Neural progenitor cell (in vitro differentiated cells): ENCODE results near the gene CRHR1. TPM values are rescaled to one million over a fixed set of nuclear protein-coding genes. Genes with fewer than 3 reads are reported as not detected.
A peak's percentile ranks its signal among the peaks of the same experiment; 100 is the strongest.
"Not testable (repeated sequence)": the region's sequence is repeated elsewhere in the genome, so short reads cannot be mapped to it uniquely, and the experiment has no call there.

Experiments
- DNase-seq: peaks from one replicate; pipeline ENCODE4 v3.0.0-alpha.2; 2016; ENCODE audit warnings: low spot score
- H2AFZ ChIP-seq: fragments of 200-600 bp; sonication (generic); replicated peaks from 2 replicates; pipeline ENCODE4 v1.6.1; 2016; ENCODE audit warnings: antibody characterized with exemption
- H3F3A ChIP-seq: fragments of 200-600 bp; sonication (generic); 2 replicates; pipeline ENCODE4 v1.6.1; 2016; ENCODE audit warnings: antibody characterized with exemption, low read depth
- H3K27ac ChIP-seq: fragments of 200-600 bp; sonication (generic); 2 replicates; pipeline ENCODE4 v1.5.1; 2016; ENCODE audit warnings: mild to moderate bottlenecking
- H3K27me3 ChIP-seq: fragments of 200-600 bp; sonication (generic); 2 replicates; pipeline ENCODE4 v1.6.1; 2016; ENCODE audit warnings: mild to moderate bottlenecking, moderate library complexity
- H3K36me3 ChIP-seq: fragments of 200-600 bp; sonication (generic); 2 replicates; pipeline ENCODE4 v1.5.1; 2016
- H3K4me1 ChIP-seq: fragments of 200-600 bp; sonication (generic); 2 replicates; pipeline ENCODE4 v1.6.1; 2016; ENCODE audit warnings: mixed run types
- H3K4me2 ChIP-seq: fragments of 200-600 bp; sonication (generic); 2 replicates; pipeline ENCODE4 v1.6.1; 2016
- H3K4me3 ChIP-seq: fragments of 200-600 bp; sonication (generic); 2 replicates; pipeline ENCODE4 v1.5.1; 2016
- H3K79me2 ChIP-seq: fragments of 200-600 bp; sonication (generic); 2 replicates; pipeline ENCODE4 v1.6.1; 2016; ENCODE audit warnings: low read depth
- H3K9ac ChIP-seq: fragments of 200-600 bp; sonication (generic); 2 replicates; pipeline ENCODE4 v1.6.1; 2016
- H3K9me3 ChIP-seq: fragments of 200-600 bp; sonication (generic); 2 replicates; pipeline ENCODE4 v1.5.1; 2016; ENCODE audit warnings: low read depth
- H4K20me1 ChIP-seq: fragments of 200-600 bp; sonication (generic); 2 replicates; pipeline ENCODE4 v1.6.1; 2016; ENCODE audit warnings: low read depth
- H3K27ac Mint-ChIP-seq: 3 replicates; pipeline ENCODE4 v1.8.0; 2021; ENCODE audit warnings: mixed read lengths
- H3K27me3 Mint-ChIP-seq: 2 replicates; pipeline ENCODE4 v1.8.0; 2022; ENCODE audit warnings: low read depth, mild to moderate bottlenecking, inconsistent platforms, moderate library complexity, mixed read lengths; ENCODE audit not compliant: insufficient read depth
- H3K36me3 Mint-ChIP-seq: 3 replicates; pipeline ENCODE4 v1.8.0; 2021; ENCODE audit warnings: mixed read lengths
- H3K4me1 Mint-ChIP-seq: 3 replicates; pipeline ENCODE4 v1.8.0; 2021; ENCODE audit warnings: mixed read lengths
- H3K4me3 Mint-ChIP-seq: 3 replicates; pipeline ENCODE4 v1.8.0; 2021; ENCODE audit warnings: mild to moderate bottlenecking, moderate library complexity, mixed read lengths
- H3K9me3 Mint-ChIP-seq: 3 replicates; pipeline ENCODE4 v1.8.0; 2020; ENCODE audit warnings: mixed read lengths
- CTCF ChIP-seq: fragments of 200-600 bp; sonication (generic); IDR thresholded peaks from 2 replicates; pipeline ENCODE4 v1.5.1; 2017; ENCODE audit warnings: antibody characterized with exemption, mild to moderate bottlenecking
- EZH2 ChIP-seq: fragments of 200-600 bp; sonication (generic); IDR thresholded peaks from 2 replicates; pipeline ENCODE4 v1.6.1; 2017; ENCODE audit warnings: antibody characterized with exemption, mild to moderate bottlenecking, moderate library complexity
- EZH2phosphoT487 ChIP-seq: fragments of 200-600 bp; sonication (generic); IDR thresholded peaks from 2 replicates; pipeline ENCODE4 v1.6.1; 2017; ENCODE audit warnings: antibody characterized with exemption
- total RNA-seq: library from RNA; depleted of rRNA; stranded (reverse); fragments of >200 nt; gene quantifications from 2 replicates; pipeline ENCODE4 v1.2.3, GENCODE V29; 2015; ENCODE audit warnings: low replicate concordance

CRHR1 gene
- total RNA-seq, 1 donor from 2014 or later, result 3.4 TPM

DNA sequence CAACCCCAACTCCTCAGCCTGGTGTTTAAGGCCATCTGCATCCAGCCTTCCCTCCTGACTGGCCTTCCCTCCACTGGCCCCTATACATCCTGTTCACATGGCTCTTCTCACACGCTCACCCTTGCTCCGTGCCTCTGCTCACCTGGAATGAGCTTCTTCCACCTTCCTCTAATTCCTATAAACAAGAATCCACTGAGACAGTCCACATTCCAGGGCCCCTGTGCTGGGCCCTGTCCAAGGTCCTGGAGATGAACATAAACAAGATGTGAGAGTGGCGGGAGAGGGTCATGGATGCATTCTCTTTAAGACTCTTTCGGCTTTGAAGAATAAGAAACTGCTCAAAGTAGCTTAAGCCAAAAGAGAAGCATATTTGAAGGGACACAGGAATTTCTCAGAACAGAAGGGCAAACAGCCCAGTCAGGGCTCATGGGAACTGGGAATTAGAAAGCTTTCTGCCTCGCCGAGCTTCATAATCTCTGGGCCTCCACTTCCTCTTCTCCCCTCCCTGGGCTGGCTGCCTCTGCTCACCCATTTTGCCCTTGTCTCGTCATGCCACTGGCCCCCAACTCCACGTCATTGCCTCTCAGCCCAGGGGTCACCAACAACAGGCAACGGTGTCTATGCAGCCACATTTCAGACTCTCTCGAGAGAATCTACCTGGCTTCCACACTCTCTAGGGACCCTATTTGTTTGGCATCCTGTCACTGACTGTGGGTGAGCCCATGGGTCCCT is 74.0 kb downstream of the CRHR1 start:
- H3K4me3 ChIP-seq, result no peak overlapping the region

DNA sequence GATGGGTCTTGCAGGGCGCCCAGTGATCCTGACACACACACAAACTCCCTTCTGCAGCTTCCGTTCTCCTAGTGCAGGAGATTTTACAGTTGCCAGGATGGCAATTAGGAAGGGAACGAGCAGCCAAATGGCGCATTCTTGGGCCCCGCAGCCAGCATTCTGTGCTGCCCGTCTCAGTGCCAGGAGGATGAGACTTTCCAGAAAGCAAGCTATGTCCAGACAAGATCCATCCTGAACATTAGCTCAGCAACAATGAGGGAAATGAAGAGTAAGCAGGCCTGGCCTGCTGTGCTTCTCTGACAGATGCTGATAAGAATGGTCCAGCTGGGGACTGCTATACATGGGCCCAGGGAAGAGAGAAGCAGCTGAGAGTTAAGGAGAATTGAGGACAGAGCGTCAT is 77.0 kb downstream of the CRHR1 start:
- no peak overlapping the region for H3K4me2 ChIP-seq
- no peaks in the 10 kb centered on the region for H3K9me3 ChIP-seq
- TF ChIP-seq EZH2phosphoT487 (no peak), EZH2 (no peak), CTCF (no peak)
- H3K27me3 ChIP-seq, result no peaks in the 10 kb centered on the region
- H3K36me3 ChIP-seq, result no peaks in the 10 kb centered on the region
- H3K79me2 ChIP-seq, result no peaks in the 10 kb centered on the region
- no peak overlapping the region for H3K27ac ChIP-seq
- Mint-ChIP-seq H3K36me3 (no peaks in the 10 kb centered on the region), H3K4me1 (no peaks in the 10 kb centered on the region), H3K27me3 (peaks cover 18% of the 10 kb centered on the region), H3K4me3 (no peak overlapping the region), H3K27ac (no peak overlapping the region), H3K9me3 (no peaks in the 10 kb centered on the region)
- no peak for DNase-seq
- peaks cover 3% of the 10 kb centered on the region for H4K20me1 ChIP-seq
- H3K4me3 ChIP-seq, result no peak overlapping the region
- H2AFZ ChIP-seq, result no peak overlapping the region
- no peaks in the 10 kb centered on the region for H3K4me1 ChIP-seq
- no peak overlapping the region for H3K9ac ChIP-seq
- H3F3A ChIP-seq, result no peaks in the 10 kb centered on the region

More for the DNA sequence above, 74.0 kb downstream of the CRHR1 start:
- Histone ChIP-seq H3K27me3 (no peaks in the 10 kb centered on the region), H3K4me2 (no peak overlapping the region), H3K4me1 (no peaks in the 10 kb centered on the region), H3K9me3 (no peaks in the 10 kb centered on the region), H2AFZ (no peak overlapping the region), H3K9ac (no peak overlapping the region), H3K36me3 (no peaks in the 10 kb centered on the region), H3K27ac (no peak overlapping the region), H3F3A (no peaks in the 10 kb centered on the region), H3K79me2 (no peaks in the 10 kb centered on the region), H4K20me1 (peaks cover 3% of the 10 kb centered on the region)
- H3K27ac Mint-ChIP-seq, result no peak overlapping the region
- H3K36me3 Mint-ChIP-seq, result no peaks in the 10 kb centered on the region
- H3K4me3 Mint-ChIP-seq, result no peak overlapping the region
- no peaks in the 10 kb centered on the region for H3K9me3 Mint-ChIP-seq
- no peaks in the 10 kb centered on the region for H3K4me1 Mint-ChIP-seq
- peaks cover 13% of the 10 kb centered on the region for H3K27me3 Mint-ChIP-seq
- peak; percentile 86 for DNase-seq
- no peak for TF ChIP-seq EZH2
- no peak for TF ChIP-seq CTCF
- no peak for TF ChIP-seq EZH2phosphoT487

GRCh38 chr17:45862127-45862526 is 78.0 kb downstream of the CRHR1 start:
- not testable (repeated sequence) for H3K79me2 ChIP-seq, H3K27ac ChIP-seq, H3K36me3 ChIP-seq, H3F3A ChIP-seq, H2AFZ ChIP-seq, H3K27me3 ChIP-seq, H3K9me3 ChIP-seq, H3K36me3 Mint-ChIP-seq, H3K4me1 ChIP-seq, H3K9me3 Mint-ChIP-seq, DNase-seq, H3K4me3 ChIP-seq, H3K27ac Mint-ChIP-seq, H3K4me2 ChIP-seq, H3K9ac ChIP-seq, H4K20me1 ChIP-seq, H3K4me3 Mint-ChIP-seq, H3K4me1 Mint-ChIP-seq
- peaks cover 15% of the 10 kb centered on the region for H3K27me3 Mint-ChIP-seq

GRCh38 chr17:45863857-45864654 is 79.9 kb downstream of the CRHR1 start:
- no peaks in the 10 kb centered on the region for H4K20me1 ChIP-seq
- no peaks in the 10 kb centered on the region for H3K36me3 ChIP-seq
- no peak overlapping the region for H3K9ac ChIP-seq
- no peak for TF ChIP-seq CTCF
- no peak for TF ChIP-seq EZH2
- TF ChIP-seq EZH2phosphoT487, result no peak
- no peak overlapping the region for H2AFZ ChIP-seq
- H3K27me3 ChIP-seq, result no peaks in the 10 kb centered on the region
- DNase-seq, result no peak
- no peak overlapping the region for H3K4me2 ChIP-seq
- no peaks in the 10 kb centered on the region for H3K79me2 ChIP-seq
- no peak overlapping the region for H3K27ac Mint-ChIP-seq
- no peak overlapping the region for H3K27ac ChIP-seq
- H3K9me3 ChIP-seq, result no peaks in the 10 kb centered on the region
- no peak overlapping the region for H3K4me3 Mint-ChIP-seq
- no peaks in the 10 kb centered on the region for H3F3A ChIP-seq
- no peak overlapping the region for H3K4me3 ChIP-seq
- no peaks in the 10 kb centered on the region for H3K9me3 Mint-ChIP-seq
- H3K4me1 ChIP-seq, result peaks cover 5% of the 10 kb centered on the region
- no peaks in the 10 kb centered on the region for H3K4me1 Mint-ChIP-seq
- H3K36me3 Mint-ChIP-seq, result no peaks in the 10 kb centered on the region
- peaks cover 17% of the 10 kb centered on the region for H3K27me3 Mint-ChIP-seq
